Astrocyte (in vitro differentiated cells and primary cell): ENCODE data around the gene SDR42E2. TPM values are rescaled to one million over a fixed set of nuclear protein-coding genes. Genes with fewer than 3 reads are reported as not detected.

Source experiments
- DNase-seq: peaks from one replicate; pipeline ENCODE4 v3.0.0-alpha.2; 2010; ENCODE audit warnings: low read depth
- FAIRE-seq: peaks from 2 replicates; lab custom pipeline; 2011; peaks lifted over from hg19 to GRCh38; lab: Jason Lieb, UNC
- H2AFZ ChIP-seq: 2 replicates; pipeline ENCODE4 v1.6.0; 2012; ENCODE audit warnings: low read depth, low read length, inconsistent platforms
- H3K27ac ChIP-seq: 2 replicates; pipeline ENCODE4 v1.5.1; 2011; ENCODE audit warnings: low read depth, low read length, inconsistent platforms
- H3K27me3 ChIP-seq: 2 replicates; pipeline ENCODE4 v1.6.0; 2011; ENCODE audit warnings: low read length, inconsistent platforms; ENCODE audit not compliant: insufficient read depth
- H3K36me3 ChIP-seq: 2 replicates; pipeline ENCODE4 v1.5.1; 2011; ENCODE audit warnings: low read length, inconsistent platforms; ENCODE audit not compliant: insufficient read depth
- H3K4me1 ChIP-seq: 2 replicates; pipeline ENCODE4 v1.5.1; 2011; ENCODE audit warnings: low read length, inconsistent platforms; ENCODE audit not compliant: insufficient read depth
- H3K4me2 ChIP-seq: 2 replicates; pipeline ENCODE4 v1.6.0; 2012; ENCODE audit warnings: low read length, inconsistent platforms
- H3K4me3 ChIP-seq: 2 replicates; pipeline ENCODE4 v1.5.1; 2011; ENCODE audit warnings: low read depth, mild to moderate bottlenecking, low read length, inconsistent platforms; ENCODE audit not compliant: insufficient read depth
- H3K79me2 ChIP-seq: 2 replicates; pipeline ENCODE4 v1.6.0; 2012; ENCODE audit warnings: mild to moderate bottlenecking, low read length, inconsistent platforms; ENCODE audit not compliant: insufficient read depth
- H3K9ac ChIP-seq: 2 replicates; pipeline ENCODE4 v1.6.0; 2012; ENCODE audit warnings: mild to moderate bottlenecking, low read length, inconsistent platforms
- H3K9me3 ChIP-seq: 2 replicates; pipeline ENCODE4 v1.5.1; 2012; ENCODE audit warnings: low read depth, mild to moderate bottlenecking, low read length, inconsistent platforms; ENCODE audit not compliant: insufficient read depth
- H4K20me1 ChIP-seq: 2 replicates; pipeline ENCODE4 v1.6.0; 2012; ENCODE audit warnings: low read length, inconsistent platforms; ENCODE audit not compliant: insufficient read depth
- H3K27ac Mint-ChIP-seq: one replicate; pipeline ENCODE4 v1.8.0; 2021; ENCODE audit warnings: mild to moderate bottlenecking, mixed read lengths; ENCODE audit not compliant: unreplicated experiment
- H3K27me3 Mint-ChIP-seq: one replicate; pipeline ENCODE4 v1.8.0; 2021; ENCODE audit warnings: low read depth, mixed read lengths; ENCODE audit not compliant: unreplicated experiment
- H3K36me3 Mint-ChIP-seq: one replicate; pipeline ENCODE4 v1.8.0; 2021; ENCODE audit warnings: low read depth, mixed read lengths; ENCODE audit not compliant: unreplicated experiment
- H3K4me1 Mint-ChIP-seq: one replicate; pipeline ENCODE4 v1.8.0; 2021; ENCODE audit warnings: low read depth, mixed read lengths; ENCODE audit not compliant: unreplicated experiment
- H3K4me3 Mint-ChIP-seq: one replicate; pipeline ENCODE4 v1.8.0; 2021; ENCODE audit warnings: mild to moderate bottlenecking, moderate library complexity, mixed read lengths; ENCODE audit not compliant: unreplicated experiment
- H3K9me3 Mint-ChIP-seq: one replicate; pipeline ENCODE4 v1.8.0; 2021; ENCODE audit warnings: mild to moderate bottlenecking, mixed read lengths; ENCODE audit not compliant: unreplicated experiment
- CTCF ChIP-seq: IDR thresholded peaks from 2 replicates; pipeline ENCODE4 v1.5.1; 2011; ENCODE audit warnings: low read depth, mild to moderate bottlenecking, inconsistent platforms, low read length, moderate library complexity; ENCODE audit not compliant: insufficient read depth
- EZH2 ChIP-seq: IDR thresholded peaks from 2 replicates; pipeline ENCODE4 v1.6.1; 2012; ENCODE audit warnings: mild to moderate bottlenecking, low read length, inconsistent platforms; ENCODE audit not compliant: insufficient read depth
- total RNA-seq: library from RNA; stranded (reverse); gene quantifications from 2 replicates; pipeline ENCODE4 v1.2.1, GENCODE V29; 2021

SDR42E2 gene
- total RNA-seq, 1 donor from 2014 or later: not detected

- Histone ChIP-seq H2AFZ (no peak overlapping the region), H3K9ac (no peak overlapping the region), H4K20me1 (no peaks in the 10 kb centered on the region), H3K4me3 (no peak overlapping the region), H3K27ac (no peak overlapping the region), H3K9me3 (no peaks in the 10 kb centered on the region), H3K36me3 (no peaks in the 10 kb centered on the region), H3K27me3 (no peaks in the 10 kb centered on the region), H3K79me2 (no peaks in the 10 kb centered on the region), H3K4me1 (no peaks in the 10 kb centered on the region), H3K4me2 (no peak overlapping the region)
- Mint-ChIP-seq H3K4me3 (no peak overlapping the region), H3K9me3 (peaks cover 2% of the 10 kb centered on the region), H3K27me3 (peaks cover 21% of the 10 kb centered on the region), H3K27ac (no peak overlapping the region), H3K36me3 (no peaks in the 10 kb centered on the region), H3K4me1 (no peaks in the 10 kb centered on the region)
- no peak for FAIRE-seq
- TF ChIP-seq EZH2 (no peak), CTCF (no peak)
- DNase-seq: no peak
These were observed 44.7 kb upstream of the SDR42E2 start for GRCh38 chr16:22117609-22118008.

DNA sequence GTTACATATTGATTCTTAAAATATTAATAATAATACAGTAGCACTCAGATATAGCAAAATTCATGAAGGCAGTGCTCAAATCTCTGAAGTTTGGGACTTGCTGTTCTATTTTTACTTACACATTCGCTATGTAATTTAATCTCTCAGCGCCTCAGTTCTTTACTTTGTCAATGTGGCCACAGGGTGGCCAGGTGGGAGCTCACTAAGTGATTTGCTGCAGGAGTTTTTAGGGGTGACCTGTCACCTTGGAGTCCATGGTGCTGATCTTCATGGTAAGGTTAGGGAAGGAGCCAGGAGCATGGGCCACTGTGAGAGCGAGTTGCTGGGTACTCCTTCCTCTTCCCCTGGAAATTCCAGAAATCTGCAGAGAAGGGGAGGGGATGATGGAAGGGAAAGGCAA is 41.9 kb upstream of the SDR42E2 start:
- FAIRE-seq: no peak
- no peak for DNase-seq
- Histone ChIP-seq H2AFZ (no peak overlapping the region), H3K36me3 (no peaks in the 10 kb centered on the region), H3K4me1 (no peaks in the 10 kb centered on the region), H3K79me2 (no peaks in the 10 kb centered on the region), H3K27me3 (no peaks in the 10 kb centered on the region), H4K20me1 (no peaks in the 10 kb centered on the region), H3K9ac (no peak overlapping the region), H3K4me3 (no peak overlapping the region), H3K4me2 (no peak overlapping the region), H3K27ac (no peak overlapping the region), H3K9me3 (no peaks in the 10 kb centered on the region)
- H3K27me3 Mint-ChIP-seq: peaks cover 21% of the 10 kb centered on the region
- H3K9me3 Mint-ChIP-seq: peaks cover 2% of the 10 kb centered on the region
- H3K27ac Mint-ChIP-seq: no peak overlapping the region
- no peaks in the 10 kb centered on the region for H3K36me3 Mint-ChIP-seq
- H3K4me1 Mint-ChIP-seq: no peaks in the 10 kb centered on the region
- no peak overlapping the region for H3K4me3 Mint-ChIP-seq
- no peak for TF ChIP-seq CTCF
- no peak for TF ChIP-seq EZH2

GRCh38 chr16:22122239-22122638 is 40.1 kb upstream of the SDR42E2 start:
- no peaks in the 10 kb centered on the region for H3K36me3 Mint-ChIP-seq
- Histone ChIP-seq H3K4me1 (no peaks in the 10 kb centered on the region), H3K79me2 (no peaks in the 10 kb centered on the region), H3K9me3 (no peaks in the 10 kb centered on the region), H2AFZ (no peak overlapping the region), H4K20me1 (no peaks in the 10 kb centered on the region), H3K36me3 (no peaks in the 10 kb centered on the region), H3K4me3 (no peak overlapping the region), H3K4me2 (no peak overlapping the region), H3K27ac (no peak overlapping the region), H3K9ac (no peak overlapping the region), H3K27me3 (no peaks in the 10 kb centered on the region)
- DNase-seq (no peak), FAIRE-seq (no peak)
- TF ChIP-seq EZH2: no peak
- no peak for TF ChIP-seq CTCF
- H3K27me3 Mint-ChIP-seq: peaks cover 17% of the 10 kb centered on the region
- peaks cover 2% of the 10 kb centered on the region for H3K9me3 Mint-ChIP-seq
- no peaks in the 10 kb centered on the region for H3K4me1 Mint-ChIP-seq
- H3K4me3 Mint-ChIP-seq: no peak overlapping the region
- no peak overlapping the region for H3K27ac Mint-ChIP-seq
